Raji (cell line): Measurements from ENCODE around the gene SNX8.

Source experiments
- POLR2A ChIP-seq: IDR thresholded peaks from 2 replicates; pipeline ENCODE4 v1.6.1; 2011; ENCODE audit warnings: low read depth, low read length, control low read depth; ENCODE audit not compliant: insufficient read depth

The SNX8 gene, protein sequence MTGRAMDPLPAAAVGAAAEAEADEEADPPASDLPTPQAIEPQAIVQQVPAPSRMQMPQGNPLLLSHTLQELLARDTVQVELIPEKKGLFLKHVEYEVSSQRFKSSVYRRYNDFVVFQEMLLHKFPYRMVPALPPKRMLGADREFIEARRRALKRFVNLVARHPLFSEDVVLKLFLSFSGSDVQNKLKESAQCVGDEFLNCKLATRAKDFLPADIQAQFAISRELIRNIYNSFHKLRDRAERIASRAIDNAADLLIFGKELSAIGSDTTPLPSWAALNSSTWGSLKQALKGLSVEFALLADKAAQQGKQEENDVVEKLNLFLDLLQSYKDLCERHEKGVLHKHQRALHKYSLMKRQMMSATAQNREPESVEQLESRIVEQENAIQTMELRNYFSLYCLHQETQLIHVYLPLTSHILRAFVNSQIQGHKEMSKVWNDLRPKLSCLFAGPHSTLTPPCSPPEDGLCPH

GRCh38 chr7:2314209-2314955 lies at the start of gene SNX8:
Gene SNX8 (minus strand): TSS chr7:2314441. CDS start chr7:2314421, 20 bp downstream.
- peak; percentile 79 for TF ChIP-seq POLR2A

- TF ChIP-seq POLR2A = no peak
Observed at GRCh38 chr7:2362385-2363088, 48.3 kb upstream of the SNX8 start.

DNA sequence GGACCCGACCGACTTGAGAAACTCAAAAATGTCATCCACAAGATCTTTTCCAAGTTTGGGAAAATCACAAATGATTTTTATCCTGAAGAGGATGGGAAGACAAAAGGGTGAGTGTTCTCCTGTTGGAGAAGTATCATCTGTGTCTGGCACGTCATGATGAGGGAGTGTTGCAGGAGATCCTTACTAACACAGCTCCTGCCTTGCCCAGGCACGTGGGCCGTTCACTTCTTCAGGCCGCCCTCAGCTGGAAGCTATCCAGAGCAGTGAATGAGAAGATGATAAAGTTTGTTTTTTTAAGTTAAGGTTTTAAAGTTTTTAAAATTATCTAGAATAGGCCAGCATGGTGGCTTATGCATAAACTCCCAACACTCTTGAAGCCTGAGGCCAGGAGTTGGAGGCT lies 46.6 kb upstream of the SNX8 start:
- TF ChIP-seq POLR2A = no peak

GRCh38 chr7:2359610-2360009 lies 45.4 kb upstream of the SNX8 start:
- TF ChIP-seq POLR2A = no peak

GRCh38 chr7:2358968-2359527 lies 44.8 kb upstream of the SNX8 start:
- TF ChIP-seq POLR2A = no peak

DNA sequence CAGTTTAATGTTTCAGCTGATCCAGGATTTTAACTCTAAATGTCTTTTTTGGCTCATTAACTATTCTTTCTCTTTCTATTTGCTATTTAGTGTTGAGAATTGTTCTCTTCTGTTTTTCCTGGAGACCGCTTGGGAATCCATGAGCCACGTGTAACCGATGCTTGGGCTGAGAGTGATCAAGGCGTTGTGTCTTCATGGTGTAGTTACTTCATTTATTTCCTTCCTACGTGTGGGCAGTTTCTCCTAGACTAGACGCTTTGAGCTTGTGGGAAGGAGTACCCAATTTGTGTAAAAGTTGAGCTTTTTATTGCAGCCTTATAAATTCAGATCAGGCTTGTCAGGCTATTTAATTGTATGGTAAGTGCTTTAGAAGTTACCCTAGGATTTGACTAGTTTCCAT lies 43.3 kb upstream of the SNX8 start:
- TF ChIP-seq POLR2A = no peak

DNA sequence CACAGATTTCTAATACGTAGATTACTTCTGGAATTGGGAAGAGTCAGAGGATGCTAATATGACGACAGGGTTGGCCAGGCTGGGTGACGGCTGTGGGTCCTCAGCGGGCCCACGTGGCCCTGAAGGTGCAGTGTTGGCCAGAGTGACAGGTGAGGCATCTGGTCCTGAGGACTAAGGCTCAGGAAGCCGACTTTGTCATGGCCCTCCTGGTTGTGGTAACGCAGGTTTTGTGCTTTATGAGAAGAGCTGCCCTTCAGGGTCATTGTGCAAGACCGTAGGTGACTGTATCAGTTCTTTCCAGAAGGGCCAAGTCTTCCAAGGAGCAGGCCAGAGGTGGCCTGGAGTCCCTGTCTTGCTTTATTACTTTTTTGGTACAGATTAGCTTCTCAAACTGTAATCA lies 42.9 kb upstream of the SNX8 start:
- no peak for TF ChIP-seq POLR2A

GRCh38 chr7:2355705-2356008 lies 41.4 kb upstream of the SNX8 start:
- TF ChIP-seq POLR2A = no peak

GRCh38 chr7:2354939-2355704 lies 40.9 kb upstream of the SNX8 start:
- no peak for TF ChIP-seq POLR2A

GRCh38 chr7:2354186-2354938 lies 40.1 kb upstream of the SNX8 start, which contains the start of gene EIF3B:
Gene EIF3B (plus strand): TSS chr7:2354827. CDS start chr7:2354922, 95 bp downstream.
- peak; percentile 83 for TF ChIP-seq POLR2A

DNA sequence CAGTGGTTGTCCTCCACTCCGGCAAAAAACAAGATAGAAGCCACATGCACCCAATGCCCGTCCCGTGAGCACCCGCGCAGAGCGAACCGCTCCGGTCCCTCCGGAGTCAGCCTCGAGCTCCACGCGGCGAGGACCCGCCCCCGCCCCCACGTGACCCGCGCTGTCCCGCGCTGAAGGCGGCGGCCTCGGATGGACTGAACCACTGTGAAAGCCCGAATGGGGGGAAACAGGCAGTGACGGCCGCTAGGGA lies 39.6 kb upstream of the SNX8 start:
- peak; percentile 97 for TF ChIP-seq POLR2A

GRCh38 chr7:2353113-2353935 lies 39.1 kb upstream of the SNX8 start:
- no peak for TF ChIP-seq POLR2A

GRCh38 chr7:2350861-2351260 lies 36.6 kb upstream of the SNX8 start:
- no peak for TF ChIP-seq POLR2A
